SK-N-MC (cell line): ENCODE results near the gene DNAH14.

ENCODE experiments used
- DNase-seq: peaks from one replicate; pipeline ENCODE4 v3.0.0-alpha.2; 2011; ENCODE audit warnings: low read depth, low spot score
- H3K27ac ChIP-seq: fragments of 200-600 bp; sonication (generic); 2 replicates; pipeline ENCODE4 v1.5.1; 2016; ENCODE audit warnings: mixed run types
- H3K36me3 ChIP-seq: fragments of 200-600 bp; sonication (generic); 2 replicates; pipeline ENCODE4 v1.6.1; 2017; ENCODE audit warnings: antibody characterized with exemption, low read length, mixed read lengths; ENCODE audit not compliant: insufficient read depth
- H3K4me3 ChIP-seq: fragments of 200-600 bp; sonication (generic); 2 replicates; pipeline ENCODE4 v1.5.1; 2016
- H3K9ac ChIP-seq: fragments of 200-600 bp; sonication (generic); 2 replicates; pipeline ENCODE4 v1.8.0; 2017; ENCODE audit warnings: mixed run types, mixed read lengths; ENCODE audit not compliant: insufficient read length
- H3K9me3 ChIP-seq: fragments of 200-600 bp; sonication (generic); 2 replicates; pipeline ENCODE4 v1.6.1; 2017; ENCODE audit warnings: low read depth, mild to moderate bottlenecking, antibody characterized with exemption, low read length, moderate library complexity, mixed read lengths
- EZH2 ChIP-seq: fragments of 200-600 bp; sonication (generic); IDR thresholded peaks from one replicate; pipeline ENCODE4 v1.6.1; 2017; ENCODE audit warnings: antibody characterized with exemption
- FOXP2 ChIP-seq: optimal IDR thresholded peaks from 2 replicates; pipeline ENCODE3; 2011; ENCODE audit warnings: mild to moderate bottlenecking, moderate library complexity; ENCODE audit not compliant: insufficient read depth; ENCODE audit errors: extremely low read length, control extremely low read depth
- POLR2AphosphoS5 ChIP-seq: IDR thresholded peaks from 2 replicates; pipeline ENCODE4 v1.6.1; 2012; ENCODE audit warnings: mild to moderate bottlenecking, low read depth, low read length, borderline replicate concordance

The DNAH14 gene

GRCh38 chr1:225361176-225361575, 431.7 kb downstream of the DNAH14 start:
- DNase-seq = no peak
- H3K36me3 ChIP-seq = no peaks in the 10 kb centered on the region
- H3K27ac ChIP-seq = peak overlapping the region; percentile 37; the same call in 1 of the 2 replicates
- H3K9me3 ChIP-seq = no peaks in the 10 kb centered on the region
- no peak overlapping the region for H3K4me3 ChIP-seq
- no peak for TF ChIP-seq POLR2AphosphoS5
- no peak overlapping the region for H3K9ac ChIP-seq

- H3K9me3 ChIP-seq = no peaks in the 10 kb centered on the region
- DNase-seq = no peak
- H3K36me3 ChIP-seq = no peaks in the 10 kb centered on the region
- no peak overlapping the region for H3K9ac ChIP-seq
- no peak overlapping the region for H3K27ac ChIP-seq
- TF ChIP-seq POLR2AphosphoS5 = no peak
- no peak for TF ChIP-seq EZH2
- TF ChIP-seq FOXP2 = no peak
- H3K4me3 ChIP-seq = no peak overlapping the region
Measured at GRCh38 chr1:225362805-225363204, 433.3 kb downstream of the DNAH14 start.

GRCh38 chr1:225364439-225364838, 435.0 kb downstream of the DNAH14 start:
- TF ChIP-seq POLR2AphosphoS5 = no peak
- TF ChIP-seq FOXP2 = no peak
- TF ChIP-seq EZH2 = no peak
- Histone ChIP-seq H3K36me3 (no peaks in the 10 kb centered on the region), H3K9ac (no peak overlapping the region), H3K27ac (no peak overlapping the region), H3K9me3 (no peaks in the 10 kb centered on the region), H3K4me3 (no peak overlapping the region)
- no peak for DNase-seq

GRCh38 chr1:225366018-225366417, 436.5 kb downstream of the DNAH14 start:
- Histone ChIP-seq H3K4me3 (no peak overlapping the region), H3K36me3 (no peaks in the 10 kb centered on the region), H3K9ac (no peak overlapping the region), H3K27ac (peak overlapping the region; percentile 72; the same call in 1 of the 2 replicates), H3K9me3 (no peaks in the 10 kb centered on the region)
- TF ChIP-seq POLR2AphosphoS5 (no peak), EZH2 (no peak), FOXP2 (no peak)
- DNase-seq = no peak

GRCh38 chr1:225366552-225366951, 437.1 kb downstream of the DNAH14 start:
- Histone ChIP-seq H3K4me3 (peak overlapping the region; percentile 28; the same call in 1 of the 2 replicates), H3K9ac (peak overlapping the region; percentile 10), H3K36me3 (no peaks in the 10 kb centered on the region), H3K9me3 (no peaks in the 10 kb centered on the region), H3K27ac (peak overlapping the region; percentile 72)
- no peak for TF ChIP-seq EZH2
- no peak for TF ChIP-seq FOXP2
- TF ChIP-seq POLR2AphosphoS5 = no peak
- no peak for DNase-seq

GRCh38 chr1:225368036-225368552, 438.6 kb downstream of the DNAH14 start:
- H3K27ac ChIP-seq = no peak overlapping the region
- H3K4me3 ChIP-seq = peak overlapping the region; percentile 4; the same call in 1 of the 2 replicates
- H3K9me3 ChIP-seq = no peaks in the 10 kb centered on the region
- no peaks in the 10 kb centered on the region for H3K36me3 ChIP-seq
- TF ChIP-seq POLR2AphosphoS5 (no peak), FOXP2 (no peak), EZH2 (no peak)
- no peak overlapping the region for H3K9ac ChIP-seq
- DNase-seq = no peak

GRCh38 chr1:225371366-225372010, 442.0 kb downstream of the DNAH14 start:
- Histone ChIP-seq H3K27ac (peak overlapping the region; percentile 56), H3K36me3 (no peaks in the 10 kb centered on the region), H3K9me3 (no peaks in the 10 kb centered on the region), H3K9ac (no peak overlapping the region), H3K4me3 (peak overlapping the region; percentile 7; the same call in 1 of the 2 replicates)
- DNase-seq = peak; percentile 26
- peak; percentile 57 for TF ChIP-seq FOXP2
- TF ChIP-seq EZH2 = no peak

GRCh38 chr1:225373155-225373554, 443.7 kb downstream of the DNAH14 start:
- no peaks in the 10 kb centered on the region for H3K9me3 ChIP-seq
- TF ChIP-seq EZH2 (no peak), POLR2AphosphoS5 (no peak), FOXP2 (no peak)
- no peak for DNase-seq
- no peak overlapping the region for H3K4me3 ChIP-seq
- no peak overlapping the region for H3K9ac ChIP-seq
- H3K27ac ChIP-seq = no peak overlapping the region
- H3K36me3 ChIP-seq = no peaks in the 10 kb centered on the region

GRCh38 chr1:225374996-225375395, 445.5 kb downstream of the DNAH14 start:
- no peak for DNase-seq
- H3K27ac ChIP-seq = no peak overlapping the region
- no peaks in the 10 kb centered on the region for H3K9me3 ChIP-seq
- no peak overlapping the region for H3K9ac ChIP-seq
- no peak overlapping the region for H3K4me3 ChIP-seq
- no peaks in the 10 kb centered on the region for H3K36me3 ChIP-seq
- no peak for TF ChIP-seq EZH2
- no peak for TF ChIP-seq FOXP2
- TF ChIP-seq POLR2AphosphoS5 = no peak
